ENCODE results near the gene ZBTB44.
A peak's percentile ranks its signal among the peaks of the same experiment; 100 is the strongest.
"Not testable (repeated sequence)": the region's sequence is repeated elsewhere in the genome, so short reads cannot be mapped to it uniquely, and the experiment has no call there.

ZBTB44 gene

DNA sequence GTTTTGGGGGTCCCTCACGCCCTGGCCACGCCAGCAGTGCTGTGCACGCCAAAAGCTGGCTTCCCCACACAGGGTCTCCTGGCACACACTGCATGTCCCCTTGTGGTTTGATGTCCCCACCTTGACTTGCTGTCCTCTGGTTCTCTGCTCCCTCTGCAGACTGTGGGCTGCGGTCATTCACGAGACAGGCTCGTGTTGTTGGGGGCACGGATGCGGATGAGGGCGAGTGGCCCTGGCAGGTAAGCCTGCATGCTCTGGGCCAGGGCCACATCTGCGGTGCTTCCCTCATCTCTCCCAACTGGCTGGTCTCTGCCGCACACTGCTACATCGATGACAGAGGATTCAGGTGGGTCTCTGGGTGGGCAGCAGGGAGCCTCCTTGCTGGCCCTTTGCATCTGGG, 114.9 kb downstream of the ZBTB44 start:
- no peak for DNase-seq (ENCODE audit: low read depth)

DNA sequence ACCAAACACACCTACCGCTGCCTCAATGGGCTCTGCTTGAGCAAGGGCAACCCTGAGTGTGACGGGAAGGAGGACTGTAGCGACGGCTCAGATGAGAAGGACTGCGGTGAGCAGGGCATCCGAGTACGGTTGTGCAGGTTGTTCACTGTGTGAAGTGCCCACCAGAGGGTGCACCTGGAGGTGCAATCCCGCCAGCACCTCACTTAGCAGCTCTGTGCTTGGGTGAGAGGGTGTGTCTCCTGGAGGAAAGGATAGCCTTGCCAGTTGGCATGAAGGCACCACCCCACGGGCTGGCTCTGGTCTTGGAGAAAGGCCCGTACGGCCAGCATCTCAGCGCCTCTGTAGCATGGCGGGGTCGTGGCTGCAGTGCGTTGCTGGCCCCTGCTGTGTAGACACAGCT, 115.8 kb downstream of the ZBTB44 start:
- DNase-seq (ENCODE audit: low read depth) = no peak

DNA sequence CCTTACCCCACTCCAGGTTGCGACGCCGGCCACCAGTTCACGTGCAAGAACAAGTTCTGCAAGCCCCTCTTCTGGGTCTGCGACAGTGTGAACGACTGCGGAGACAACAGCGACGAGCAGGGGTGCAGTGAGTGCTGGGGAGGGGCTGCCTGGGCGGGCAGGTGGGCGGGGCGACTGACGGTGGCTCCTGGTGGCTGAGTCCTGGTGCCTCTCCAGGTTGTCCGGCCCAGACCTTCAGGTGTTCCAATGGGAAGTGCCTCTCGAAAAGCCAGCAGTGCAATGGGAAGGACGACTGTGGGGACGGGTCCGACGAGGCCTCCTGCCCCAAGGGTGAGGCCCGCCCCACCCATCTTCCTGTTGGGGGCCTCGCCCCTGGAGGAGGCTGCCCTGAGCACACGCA, 116.4 kb downstream of the ZBTB44 start:
- no peak for DNase-seq (ENCODE audit: low read depth)

DNA sequence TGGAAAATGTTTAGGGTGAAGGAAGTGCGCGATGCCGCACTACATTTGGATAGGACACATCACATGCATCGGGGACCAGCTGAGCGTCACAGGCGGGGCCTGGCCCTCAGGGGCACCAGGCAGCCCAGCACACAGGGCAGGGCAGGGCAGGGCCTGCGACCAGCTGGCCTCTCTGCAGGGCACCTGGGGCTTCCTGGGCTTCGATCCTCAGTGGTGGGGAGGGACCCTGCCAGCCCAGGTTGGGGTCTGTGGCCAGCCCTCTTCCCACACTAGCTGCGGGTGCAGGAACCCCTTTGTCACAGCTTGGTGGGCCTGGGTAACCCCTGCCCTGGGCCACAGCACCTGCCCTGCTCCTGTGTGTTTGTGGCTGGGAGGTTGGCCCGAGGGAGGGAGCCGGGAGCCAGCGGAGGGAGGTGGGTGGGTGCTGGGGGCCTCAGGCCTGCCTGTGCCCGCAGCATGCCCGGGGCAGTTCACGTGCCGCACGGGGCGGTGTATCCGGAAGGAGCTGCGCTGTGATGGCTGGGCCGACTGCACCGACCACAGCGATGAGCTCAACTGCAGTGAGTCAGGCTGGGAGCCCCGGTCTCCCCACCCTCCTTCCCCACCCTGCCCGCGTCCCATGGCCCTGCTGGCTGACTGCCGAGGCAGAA, 117.2 kb downstream of the ZBTB44 start:
- no peak for DNase-seq (ENCODE audit: low read depth)

DNA sequence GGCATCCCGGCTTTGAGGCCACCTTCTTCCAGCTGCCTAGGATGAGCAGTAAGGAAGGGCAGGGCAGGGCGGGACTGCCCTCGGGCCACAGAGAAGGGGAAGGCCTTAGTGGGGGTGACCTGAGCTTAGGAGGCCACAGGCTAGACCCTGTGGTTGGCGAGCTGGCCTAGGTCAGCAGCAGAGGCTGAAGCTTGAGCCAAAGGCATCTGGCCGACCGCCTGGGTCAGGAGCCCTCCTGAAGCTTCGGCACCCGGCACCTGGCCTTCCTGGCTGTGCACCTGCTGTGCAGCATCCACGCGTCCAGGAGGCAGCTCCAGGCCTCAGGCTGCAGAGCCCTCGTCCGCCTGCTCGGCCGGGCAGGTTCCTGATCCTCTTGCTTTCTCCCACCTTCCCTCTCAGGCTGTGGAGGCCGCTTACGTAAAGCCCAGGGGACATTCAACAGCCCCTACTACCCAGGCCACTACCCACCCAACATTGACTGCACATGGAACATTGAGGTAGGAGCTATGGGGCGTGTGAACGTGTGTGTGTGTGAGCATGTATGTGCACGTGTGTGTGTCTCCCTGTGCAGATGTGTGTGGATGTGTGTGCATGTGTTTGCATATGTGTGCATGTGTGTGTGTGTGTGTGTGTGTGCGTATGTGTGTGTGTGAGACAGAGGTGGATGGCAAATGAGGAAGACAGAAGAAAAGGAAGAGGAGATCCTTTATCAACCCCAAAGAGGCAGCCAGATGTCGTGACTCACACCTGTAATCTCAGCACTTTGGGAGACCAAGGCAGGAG, 120.3 kb downstream of the ZBTB44 start:
- no peak for DNase-seq (ENCODE audit: low read depth)

DNA sequence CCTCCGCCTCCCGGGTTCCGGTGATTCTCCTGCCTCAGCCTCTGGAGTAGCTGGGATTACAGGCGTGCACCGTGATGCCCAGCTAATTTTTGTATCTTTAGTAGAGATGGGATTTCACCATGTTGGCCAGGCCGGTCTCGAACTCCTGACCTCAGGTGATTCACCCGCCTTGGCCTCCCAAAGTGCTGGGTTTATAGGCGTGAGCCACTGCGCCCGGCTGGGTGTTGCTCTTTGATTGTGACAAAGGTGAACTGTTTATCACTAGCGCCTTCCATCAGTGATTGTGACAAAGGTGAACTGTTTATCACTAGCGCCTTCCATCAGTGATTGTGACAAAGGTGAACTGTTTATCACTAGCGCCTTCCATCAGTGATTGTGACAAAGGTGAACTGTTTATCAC, 121.2 kb downstream of the ZBTB44 start:
- DNase-seq (ENCODE audit: low read depth) = not testable (repeated sequence)

DNA sequence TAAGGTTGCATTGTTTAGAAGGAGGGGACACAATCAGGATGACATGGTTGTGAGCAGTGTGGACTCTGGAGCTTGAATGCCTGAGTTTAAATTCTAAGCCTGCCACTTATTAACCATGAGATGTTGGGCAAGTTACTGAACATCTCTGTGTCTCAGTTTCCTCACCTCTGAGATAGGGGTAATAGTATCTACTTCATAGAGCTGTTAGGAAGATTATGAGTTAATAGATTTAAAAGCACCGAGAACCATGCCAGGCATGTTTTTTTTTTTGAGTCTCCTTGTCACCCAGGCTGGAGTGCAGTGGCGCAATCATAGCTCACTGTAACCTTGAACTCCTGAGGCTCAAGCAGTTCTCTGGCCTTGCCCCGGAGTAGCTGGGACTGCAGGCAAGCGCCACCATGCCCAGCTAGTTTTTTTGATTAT, 121.9 kb downstream of the ZBTB44 start:
- DNase-seq (ENCODE audit: low read depth) = no peak

DNA sequence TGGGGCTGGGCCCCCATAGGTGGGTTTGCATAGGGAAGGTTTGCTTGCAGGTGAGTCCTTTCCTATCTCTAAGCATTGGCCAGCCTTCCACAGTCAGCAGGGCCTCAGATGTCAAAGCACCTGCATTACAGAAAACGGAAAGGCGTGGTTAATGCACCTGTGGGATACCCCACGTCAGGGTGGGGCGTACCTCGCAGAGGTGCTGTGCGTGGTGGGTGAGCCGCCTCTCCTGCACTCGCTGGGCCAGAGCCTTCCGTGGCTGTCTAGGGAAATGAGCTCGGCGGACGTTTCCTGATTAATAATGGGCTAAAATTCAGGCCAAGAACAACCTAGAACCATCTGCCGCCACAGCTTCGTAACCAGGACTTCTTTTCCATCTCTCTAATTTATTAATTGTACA, 122.8 kb downstream of the ZBTB44 start:
- no peak for DNase-seq (ENCODE audit: low read depth)

DNA sequence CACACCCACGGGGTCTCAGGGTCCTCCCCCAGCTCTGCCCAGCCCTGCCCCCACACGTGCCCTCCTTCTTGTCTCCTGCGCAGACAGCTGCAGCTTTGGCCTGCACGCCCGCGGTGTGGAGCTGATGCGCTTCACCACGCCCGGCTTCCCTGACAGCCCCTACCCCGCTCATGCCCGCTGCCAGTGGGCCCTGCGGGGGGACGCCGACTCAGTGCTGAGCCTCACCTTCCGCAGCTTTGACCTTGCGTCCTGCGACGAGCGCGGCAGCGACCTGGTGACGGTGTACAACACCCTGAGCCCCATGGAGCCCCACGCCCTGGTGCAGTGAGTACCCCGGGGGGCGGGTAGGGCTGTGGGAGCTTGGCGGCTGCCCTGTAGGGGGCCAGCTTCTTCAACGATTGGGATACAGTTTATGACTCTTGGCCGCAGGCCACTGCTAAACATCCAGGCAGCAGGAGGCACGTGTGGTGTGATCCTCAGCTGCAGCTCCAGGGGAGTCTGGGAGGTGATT, 124.3 kb downstream of the ZBTB44 start:
- no peak for DNase-seq (ENCODE audit: low read depth)

DNA sequence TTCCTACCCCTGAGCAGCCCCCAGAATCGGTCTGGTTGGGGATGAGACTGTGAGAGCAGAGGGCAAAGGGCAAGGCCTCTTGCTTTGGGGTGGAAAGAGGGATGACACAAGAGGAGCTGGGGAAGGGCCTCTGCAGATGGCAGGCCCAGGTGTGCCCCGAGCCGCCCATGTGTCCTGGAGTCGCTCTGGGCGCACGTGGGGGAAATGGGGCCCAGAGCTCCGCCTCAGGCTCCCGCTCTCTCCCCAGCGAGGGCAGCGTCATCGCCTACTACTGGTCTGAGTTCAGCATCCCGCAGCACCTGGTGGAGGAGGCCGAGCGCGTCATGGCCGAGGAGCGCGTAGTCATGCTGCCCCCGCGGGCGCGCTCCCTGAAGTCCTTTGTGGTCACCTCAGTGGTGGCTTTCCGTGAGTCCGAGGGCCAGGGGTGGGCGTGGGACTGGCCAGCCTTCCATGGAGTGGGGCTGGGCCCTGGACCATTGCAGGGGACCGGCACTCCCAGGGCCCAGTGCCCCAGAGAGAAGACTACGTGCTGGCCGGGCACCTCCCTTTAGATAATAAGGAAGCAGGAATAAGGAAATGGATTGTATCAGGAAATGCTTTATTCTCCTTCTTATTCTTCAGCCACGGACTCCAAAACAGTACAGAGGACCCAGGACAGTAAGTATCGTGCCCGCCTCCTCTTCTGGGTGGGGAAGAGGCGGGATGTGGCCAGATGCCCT, 125.1 kb downstream of the ZBTB44 start:
- DNase-seq (ENCODE audit: low read depth) = no peak

DNA sequence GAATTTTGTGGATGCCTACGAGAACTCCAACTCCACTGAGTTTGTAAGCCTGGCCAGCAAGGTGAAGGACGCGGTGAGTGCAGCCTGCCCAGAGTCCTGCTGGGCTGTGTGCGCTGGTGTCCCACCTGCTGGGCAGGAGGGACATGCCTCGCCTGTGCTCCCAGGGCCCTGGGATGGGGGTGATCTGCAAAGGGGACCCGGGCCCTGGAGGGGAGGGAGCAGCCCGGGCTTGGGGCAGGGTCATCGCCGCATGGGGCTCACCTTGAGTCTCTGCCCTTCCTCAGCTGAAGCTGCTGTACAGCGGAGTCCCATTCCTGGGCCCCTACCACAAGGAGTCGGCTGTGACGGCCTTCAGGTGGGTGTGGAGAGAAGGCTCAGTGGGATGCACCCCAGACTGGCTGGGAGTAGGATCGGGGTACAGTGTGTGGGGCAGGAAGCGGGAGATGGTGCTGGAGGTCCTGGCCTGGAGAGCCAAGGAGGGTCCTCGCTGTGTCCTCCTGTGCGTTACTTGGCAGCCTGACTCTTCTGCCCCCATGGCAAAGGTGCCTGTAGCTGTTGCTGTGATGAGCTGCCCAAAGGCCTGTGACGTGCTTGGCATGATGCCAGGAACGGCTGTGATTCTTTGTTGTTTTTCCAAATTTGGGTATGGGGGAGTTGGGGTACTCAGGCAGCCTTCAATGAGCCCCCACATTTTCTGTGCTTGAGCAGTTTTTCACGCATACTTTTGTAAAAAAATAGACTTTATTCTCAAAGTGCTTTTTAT, 126.0 kb downstream of the ZBTB44 start:
- DNase-seq (ENCODE audit: low read depth) = no peak

DNA sequence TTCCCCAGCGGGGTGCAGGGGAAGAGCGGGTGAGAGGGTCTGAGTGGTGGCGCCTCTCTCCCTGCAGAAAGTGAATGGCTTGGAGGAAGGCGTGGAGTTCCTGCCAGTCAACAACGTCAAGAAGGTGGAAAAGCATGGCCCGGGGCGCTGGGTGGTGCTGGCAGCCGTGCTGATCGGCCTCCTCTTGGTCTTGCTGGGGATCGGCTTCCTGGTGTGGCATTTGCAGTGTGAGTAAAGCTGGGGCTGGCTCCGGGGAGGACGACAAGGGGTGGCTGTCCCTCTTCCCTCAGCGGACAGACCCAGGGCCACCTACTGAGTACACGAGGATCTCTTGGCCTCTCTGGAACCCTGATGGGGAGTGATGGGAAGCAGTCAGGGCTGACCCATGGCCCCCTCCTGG, 126.7 kb downstream of the ZBTB44 start:
- no peak for DNase-seq (ENCODE audit: low read depth)

DNA sequence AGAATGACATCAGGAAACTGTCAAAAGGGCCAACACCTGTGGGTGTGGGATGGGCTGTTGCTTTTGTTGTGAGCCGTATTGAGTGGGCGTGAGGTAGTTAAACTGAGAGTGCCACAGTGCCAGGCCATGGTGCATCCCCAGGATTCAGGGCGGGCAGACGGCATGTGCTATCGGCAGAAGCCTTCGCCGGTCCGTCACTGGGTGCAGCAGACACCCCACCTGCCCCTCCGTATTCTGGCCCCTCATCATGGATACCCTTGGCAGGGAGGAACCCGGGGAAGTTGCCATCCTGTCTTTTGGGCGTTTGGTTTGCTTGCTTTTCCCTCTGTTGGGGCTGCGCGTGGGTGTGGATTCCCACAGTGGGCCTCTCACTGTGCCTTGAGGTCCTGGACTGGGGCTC, 127.6 kb downstream of the ZBTB44 start:
- no peak for DNase-seq (ENCODE audit: low read depth)

DNA sequence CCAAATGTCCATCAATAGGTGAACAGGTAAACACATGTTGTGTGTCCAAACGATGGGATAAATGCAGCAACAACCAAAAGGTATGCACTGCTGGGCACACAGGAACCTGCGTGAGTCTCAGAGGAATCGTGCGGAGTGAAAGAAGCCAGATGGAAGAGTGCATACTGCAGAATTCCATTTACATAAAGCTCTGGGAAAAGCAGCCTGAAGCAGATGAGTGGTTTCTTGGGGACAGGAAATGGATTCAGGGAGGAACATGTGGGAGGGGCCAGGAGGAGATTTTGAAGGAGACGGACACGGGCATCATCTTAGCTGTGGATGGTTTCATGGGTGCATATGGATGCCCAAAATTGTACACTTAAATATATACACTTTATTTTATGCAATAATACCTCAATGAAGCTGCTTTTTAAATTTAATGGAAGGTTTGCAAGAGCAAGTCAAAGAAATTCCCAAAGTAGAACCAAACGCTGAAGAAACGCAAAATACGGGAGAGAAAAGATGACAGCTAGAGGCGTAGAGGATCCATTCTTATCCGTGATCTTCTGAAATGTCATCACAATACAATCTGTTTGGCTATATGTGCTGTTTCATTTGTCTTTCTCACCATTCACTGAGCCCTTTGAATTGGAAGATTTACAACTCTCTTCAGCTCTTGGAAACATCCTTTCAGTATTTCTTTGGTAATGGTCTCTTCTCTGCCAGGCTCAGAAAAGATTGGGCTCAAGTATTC, 130.7 kb downstream of the ZBTB44 start:
- DNase-seq (ENCODE audit: low read depth) = no peak

DNA sequence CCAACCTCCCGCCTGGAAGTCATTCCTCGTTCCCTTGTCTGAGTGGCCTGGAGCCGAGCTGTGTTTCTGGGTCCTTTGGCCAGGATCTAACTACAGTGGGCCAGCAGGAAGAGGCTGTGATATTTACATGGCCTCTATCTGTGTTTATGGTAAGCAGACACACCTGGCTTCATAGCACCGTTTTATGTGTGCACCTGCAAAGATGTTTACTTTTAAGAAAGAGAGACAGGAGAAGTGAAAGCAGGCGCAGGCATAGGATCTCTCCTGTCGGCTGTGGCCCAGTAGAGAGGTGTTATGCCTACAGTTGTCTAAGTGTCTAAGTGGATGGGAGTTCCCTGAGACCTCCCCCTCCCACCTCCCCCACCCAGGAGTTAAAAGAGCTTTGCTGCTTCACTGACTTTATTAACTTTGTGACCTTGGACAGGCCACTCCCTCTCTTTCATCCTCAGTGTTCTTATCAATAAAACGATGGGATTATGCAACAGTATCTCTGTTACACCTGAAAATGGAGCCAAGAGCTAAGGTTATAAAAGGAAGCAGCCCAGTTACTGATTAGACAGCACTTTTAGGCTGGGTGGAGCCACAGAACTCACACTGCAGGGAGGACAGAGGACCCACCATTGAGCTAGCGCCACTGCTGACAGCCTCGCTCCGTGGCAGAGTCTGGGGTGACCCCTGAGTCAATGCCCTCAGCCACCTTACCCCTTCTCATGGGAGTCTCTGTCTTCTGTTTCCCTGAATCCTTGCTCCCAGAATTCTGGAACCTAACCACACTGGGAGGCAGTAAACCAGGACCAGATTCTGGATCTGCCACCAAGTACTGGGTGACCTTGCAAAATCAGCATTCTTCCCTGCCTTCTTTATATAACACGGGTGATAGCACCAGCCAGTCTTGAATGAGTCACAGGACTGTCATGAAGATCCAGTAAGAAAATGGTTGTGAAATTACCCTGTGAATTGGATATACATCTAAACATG, 133.1 kb downstream of the ZBTB44 start:
- DNase-seq (ENCODE audit: low read depth) = peak; percentile 84

DNA sequence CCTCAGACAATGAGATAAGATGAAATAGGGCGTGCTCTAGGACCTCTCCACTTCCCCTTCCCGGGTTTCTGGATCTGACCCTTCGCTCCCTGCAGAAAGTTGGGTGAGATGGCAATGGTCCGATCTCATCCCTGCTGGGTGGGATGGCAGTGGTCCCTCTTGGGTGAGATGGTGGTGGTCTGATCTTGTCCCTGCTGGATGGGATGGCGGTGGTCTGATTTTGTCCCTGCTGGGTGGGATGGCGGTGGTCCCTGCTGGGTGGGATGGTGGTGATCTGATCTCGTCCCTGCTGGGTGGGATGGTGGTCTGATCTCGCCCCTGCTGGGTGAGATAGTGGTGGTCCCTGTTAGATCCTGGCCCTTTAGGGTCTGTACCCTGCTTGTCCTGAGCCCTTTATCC, 133.8 kb downstream of the ZBTB44 start:
- no peak for DNase-seq (ENCODE audit: low read depth)

DNA sequence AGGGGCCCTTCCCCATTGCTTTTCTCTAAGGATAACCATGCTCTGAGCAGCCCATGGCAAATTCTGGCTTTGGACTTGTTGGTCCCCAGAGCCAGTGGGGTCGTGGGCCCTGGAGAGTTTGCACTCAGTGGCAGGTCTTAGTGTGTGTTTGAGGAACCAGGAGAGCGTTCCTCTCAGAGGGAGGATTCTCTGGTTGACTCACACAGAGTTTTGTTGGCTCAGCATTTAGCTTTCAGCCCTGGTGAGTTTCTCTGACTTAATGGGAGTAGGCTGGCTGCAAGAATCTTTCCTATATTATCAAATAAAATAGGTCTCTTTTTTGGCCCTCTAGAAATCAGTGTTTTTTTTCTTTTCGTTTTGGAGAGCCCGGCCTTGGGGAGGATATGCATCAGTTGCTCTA, 134.2 kb downstream of the ZBTB44 start:
- peak; percentile 36 for DNase-seq (ENCODE audit: low read depth)

DNA sequence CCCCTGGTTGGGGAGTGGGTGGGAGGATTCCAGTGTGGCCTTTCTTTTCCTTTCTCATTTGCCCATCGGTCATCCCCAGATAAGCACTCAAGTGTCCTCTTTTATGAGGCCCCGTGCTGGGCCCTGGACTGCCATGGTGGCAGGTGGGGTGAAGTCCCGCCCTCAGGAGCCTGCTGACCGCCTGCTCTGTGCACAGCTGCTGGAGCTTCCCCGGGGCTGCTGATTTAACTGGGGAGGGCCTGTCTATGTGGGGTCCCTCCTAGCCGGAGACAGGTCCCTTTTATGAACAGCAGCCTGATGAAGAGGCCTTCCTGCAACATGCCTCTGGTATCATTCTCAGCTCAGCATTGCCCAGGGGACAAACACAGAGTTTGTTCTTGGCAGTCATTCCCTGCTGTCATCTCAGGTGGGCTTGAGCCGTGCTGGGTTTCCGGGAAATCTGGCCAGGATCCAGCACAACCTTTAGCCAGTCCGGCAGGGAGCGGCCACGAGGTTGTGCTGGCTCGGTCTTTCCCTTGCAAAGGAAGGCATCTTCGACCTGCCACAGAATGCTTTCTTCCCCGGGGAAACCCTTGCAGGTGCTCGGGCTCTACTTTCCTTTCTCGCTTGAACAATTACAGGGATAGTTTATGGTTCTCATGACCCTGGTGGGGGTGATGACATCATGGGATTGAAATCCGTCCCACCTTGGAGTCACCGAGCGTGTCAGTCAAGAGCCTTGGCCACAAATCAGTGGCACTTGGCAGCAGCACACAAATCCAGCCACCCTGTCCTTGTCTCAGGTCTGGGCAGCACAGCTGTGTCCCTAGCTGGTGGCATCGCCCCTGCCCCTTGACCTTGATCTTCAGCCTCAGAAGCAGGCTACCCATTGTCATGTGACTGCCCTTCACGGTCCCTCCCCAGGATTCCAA, 135.1 kb downstream of the ZBTB44 start:
- no peak for DNase-seq (ENCODE audit: low read depth)
